GM06990 (cell line): ENCODE results near the gene PCP4L1.
"Not testable (repeated sequence)": the region's sequence is repeated elsewhere in the genome, so short reads cannot be mapped to it uniquely, and the experiment has no call there.

Experiments used
- DNase-seq: peaks from one replicate; pipeline ENCODE4 v3.0.0-alpha.2; 2011; ENCODE audit not compliant: insufficient read length; ENCODE audit errors: extremely low read depth
- H3K27me3 ChIP-seq: replicated peaks from 2 replicates; pipeline ENCODE4 v1.6.0; 2011; ENCODE audit warnings: low read length; ENCODE audit not compliant: control insufficient read depth, insufficient read depth
- H3K36me3 ChIP-seq: 2 replicates; pipeline ENCODE4 v1.5.1; 2011; ENCODE audit warnings: low read length; ENCODE audit not compliant: control insufficient read depth, insufficient read depth
- H3K4me3 ChIP-seq: replicated peaks from 2 replicates; pipeline ENCODE4 v1.5.1; 2011; ENCODE audit warnings: low read depth, mild to moderate bottlenecking, control low read depth, low read length
- TF ChIP-seq, protein P1 (sequence below): IDR thresholded peaks from 2 replicates; pipeline ENCODE4 v1.5.1; 2011; ENCODE audit warnings: low read length, control low read depth, mild to moderate bottlenecking, inconsistent platforms; ENCODE audit not compliant: insufficient read depth, poor library complexity, severe bottlenecking

PCP4L1 gene

GRCh38 chr1:161235957-161236775 is 22.4 kb upstream of the PCP4L1 start:
- H3K36me3 ChIP-seq, result no peaks in the 10 kb centered on the region; the same call in 1 of the 2 replicates
- H3K27me3 ChIP-seq, result no peaks in the 10 kb centered on the region
- no peak for DNase-seq
- TF ChIP-seq, protein P1, sequence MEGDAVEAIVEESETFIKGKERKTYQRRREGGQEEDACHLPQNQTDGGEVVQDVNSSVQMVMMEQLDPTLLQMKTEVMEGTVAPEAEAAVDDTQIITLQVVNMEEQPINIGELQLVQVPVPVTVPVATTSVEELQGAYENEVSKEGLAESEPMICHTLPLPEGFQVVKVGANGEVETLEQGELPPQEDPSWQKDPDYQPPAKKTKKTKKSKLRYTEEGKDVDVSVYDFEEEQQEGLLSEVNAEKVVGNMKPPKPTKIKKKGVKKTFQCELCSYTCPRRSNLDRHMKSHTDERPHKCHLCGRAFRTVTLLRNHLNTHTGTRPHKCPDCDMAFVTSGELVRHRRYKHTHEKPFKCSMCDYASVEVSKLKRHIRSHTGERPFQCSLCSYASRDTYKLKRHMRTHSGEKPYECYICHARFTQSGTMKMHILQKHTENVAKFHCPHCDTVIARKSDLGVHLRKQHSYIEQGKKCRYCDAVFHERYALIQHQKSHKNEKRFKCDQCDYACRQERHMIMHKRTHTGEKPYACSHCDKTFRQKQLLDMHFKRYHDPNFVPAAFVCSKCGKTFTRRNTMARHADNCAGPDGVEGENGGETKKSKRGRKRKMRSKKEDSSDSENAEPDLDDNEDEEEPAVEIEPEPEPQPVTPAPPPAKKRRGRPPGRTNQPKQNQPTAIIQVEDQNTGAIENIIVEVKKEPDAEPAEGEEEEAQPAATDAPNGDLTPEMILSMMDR, result no peak
- no peak overlapping the region for H3K4me3 ChIP-seq

- no peaks in the 10 kb centered on the region for H3K27me3 ChIP-seq
- no peak for DNase-seq
- no peaks in the 10 kb centered on the region for H3K36me3 ChIP-seq
- TF ChIP-seq, protein P1, result no peak
- H3K4me3 ChIP-seq, result no peak within 1 kb of the TSS
These were observed 20.5 kb upstream of the PCP4L1 start, which contains the start of gene NR1I3 for GRCh38 chr1:161238039-161238473. Gene NR1I3, minus strand, starts transcription at chr1:161238203. Its CDS starts 1,638 bp downstream, at chr1:161236565.

GRCh38 chr1:161241682-161242081 is 16.9 kb upstream of the PCP4L1 start:
- H3K27me3 ChIP-seq, result no peaks in the 10 kb centered on the region
- TF ChIP-seq, protein P1, result no peak
- H3K4me3 ChIP-seq, result no peak overlapping the region
- no peaks in the 10 kb centered on the region for H3K36me3 ChIP-seq
- DNase-seq, result no peak

DNA sequence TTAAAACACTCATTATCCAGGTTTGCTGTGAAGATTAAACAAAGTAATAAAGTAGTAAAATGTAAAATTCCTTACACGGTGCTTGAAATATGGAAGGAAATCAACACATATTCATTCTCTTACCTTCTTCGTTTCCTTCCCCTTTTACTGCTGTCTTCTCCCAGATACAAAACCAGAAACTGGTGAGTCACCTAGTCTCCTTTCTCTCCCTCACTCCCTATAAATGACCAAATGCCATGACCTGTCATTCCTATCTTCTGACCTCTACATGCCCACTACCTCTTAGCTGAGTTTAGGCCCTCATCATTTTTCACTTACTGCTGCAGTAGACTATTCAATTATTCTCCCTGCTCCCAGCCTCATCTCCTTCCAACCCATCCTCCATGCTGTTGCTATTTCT is 16.2 kb upstream of the PCP4L1 start:
- Histone ChIP-seq H3K27me3 (no peaks in the 10 kb centered on the region), H3K4me3 (no peak overlapping the region), H3K36me3 (no peaks in the 10 kb centered on the region)
- no peak for DNase-seq
- TF ChIP-seq, protein P1, result no peak

- TF ChIP-seq, protein P1, result no peak
These were observed 13.7 kb upstream of the PCP4L1 start for GRCh38 chr1:161244888-161245287.

GRCh38 chr1:161250100-161250499 is 8.4 kb upstream of the PCP4L1 start:
- H3K4me3 ChIP-seq, H3K36me3 ChIP-seq, DNase-seq, H3K27me3 ChIP-seq: not testable (repeated sequence)

More at GRCh38 chr1:161244888-161245287, 13.7 kb upstream of the PCP4L1 start:
- no peak overlapping the region for H3K4me3 ChIP-seq
- DNase-seq, result no peak
- H3K27me3 ChIP-seq, result no peaks in the 10 kb centered on the region
- H3K36me3 ChIP-seq, result no peaks in the 10 kb centered on the region
